SK-N-SH (cell line): ENCODE measurements around the gene UBE2U. TPM values are rescaled to one million over a fixed set of nuclear protein-coding genes. Genes with fewer than 3 reads are reported as not detected.

Source experiments
- CTCF ChIA-PET: fragments of 300-600, 350-600 bp; formaldehyde crosslinking; extraction: SDS; loops from one replicate; lab custom pipeline; 2021; lab: Yijun Ruan, JAX
- POLR2A ChIA-PET: fragments of 350-600 bp; sonication (Branson Sonifier 250); formaldehyde crosslinking; extraction: SDS; loops from one replicate; lab custom pipeline; 2020; ENCODE audit warnings: antibody characterized with exemption, inconsistent platforms; lab: Yijun Ruan, JAX
- DNase-seq: peaks from one replicate; pipeline ENCODE4 v3.0.0; 2012
- H2AFZ ChIP-seq: fragments of 200-600 bp; sonication (generic); 2 replicates; pipeline ENCODE4 v1.8.1; 2016; ENCODE audit warnings: antibody characterized with exemption, mild to moderate bottlenecking, low read depth
- H3F3A ChIP-seq: fragments of 200-600 bp; sonication (generic); replicated peaks from 2 replicates; pipeline ENCODE3; 2016; ENCODE audit warnings: antibody characterized with exemption, mild to moderate bottlenecking; ENCODE audit not compliant: insufficient read depth
- H3K27ac ChIP-seq, 2 experiments: fragments of 200-500 bp in 1 of 2; fragments of 200-600 bp in 1 of 2; sonication (Bioruptor generic) in 1 of 2; sonication (generic), shearing (Covaris generic) in 1 of 2; 2 replicates each; pipeline versions ENCODE4 v1.5.1 to v1.6.1; 2014 to 2016; ENCODE audit warnings: low read depth in 2 of 2, inconsistent platforms in 1 of 2, low read length in 1 of 2, mild to moderate bottlenecking in 1 of 2, mixed read lengths in 1 of 2
- H3K27me3 ChIP-seq: fragments of 200-600 bp; sonication (generic), shearing (Covaris generic); 2 replicates; pipeline ENCODE4 v1.6.1; 2016; ENCODE audit warnings: mixed run types; ENCODE audit not compliant: insufficient read depth
- H3K36me3 ChIP-seq, 2 experiments: fragments of 200-500 bp in 1 of 2; fragments of 200-600 bp in 1 of 2; sonication (Bioruptor generic) in 1 of 2; sonication (generic) in 1 of 2; replicated peaks in 1 of 2; 2 replicates each; pipeline versions ENCODE3 to v1.5.1; 2014 to 2016; ENCODE audit warnings: low read length in 1 of 2, mild to moderate bottlenecking in 1 of 2; ENCODE audit not compliant: insufficient read depth in 2 of 2, control insufficient read depth in 1 of 2
- H3K4me1 ChIP-seq, 2 experiments: fragments of 200-500 bp in 1 of 2; fragments of 200-600 bp in 1 of 2; sonication (Bioruptor generic) in 1 of 2; sonication (generic), shearing (Covaris generic) in 1 of 2; 2 replicates each; pipeline versions ENCODE4 v1.5.1 to v1.6.1; 2014 to 2016; ENCODE audit warnings: low read depth in 1 of 2, low read length in 1 of 2, mixed run types in 1 of 2; ENCODE audit not compliant: insufficient read depth in 2 of 2, control insufficient read depth in 1 of 2
- H3K4me2 ChIP-seq: fragments of 200-600 bp; sonication (generic), shearing (Covaris generic); 2 replicates; pipeline ENCODE4 v1.6.1; 2017; ENCODE audit warnings: mixed run types
- H3K4me3 ChIP-seq, 2 experiments: fragments of 200-500 bp in 1 of 2; fragments of 200-600 bp in 1 of 2; sonication (Bioruptor generic) in 1 of 2; sonication (generic), shearing (Covaris generic) in 1 of 2; 2 replicates each; pipeline versions ENCODE4 v1.5.1 to v1.8.1; 2014 to 2016; ENCODE audit warnings: low read depth in 2 of 2, inconsistent platforms in 1 of 2, low read length in 1 of 2, mild to moderate bottlenecking in 1 of 2, mixed read lengths in 1 of 2, moderate library complexity in 1 of 2
- H3K79me2 ChIP-seq: fragments of 200-600 bp; sonication (generic); 2 replicates; pipeline ENCODE4 v1.8.1; 2017; ENCODE audit warnings: mild to moderate bottlenecking; ENCODE audit not compliant: insufficient read depth
- H3K9ac ChIP-seq: fragments of 200-600 bp; sonication (generic); 2 replicates; pipeline ENCODE4 v1.6.1; 2017; ENCODE audit warnings: mixed run types
- H3K9me2 ChIP-seq: fragments of 200-600 bp; sonication (generic); 2 replicates; pipeline ENCODE4 v1.6.1; 2017; ENCODE audit warnings: mixed run types
- H3K9me3 ChIP-seq: fragments of 200-600 bp; sonication (generic); 2 replicates; pipeline ENCODE4 v1.6.1; 2017; ENCODE audit warnings: mixed run types, mild to moderate bottlenecking, moderate library complexity
- H4K20me1 ChIP-seq: fragments of 200-600 bp; sonication (generic); 2 replicates; pipeline ENCODE4 v1.6.1; 2017; ENCODE audit warnings: mild to moderate bottlenecking, mixed run types; ENCODE audit not compliant: insufficient read depth
- EZH2phosphoT487 ChIP-seq: fragments of 200-600 bp; sonication (generic); IDR thresholded peaks from 2 replicates; pipeline ENCODE4 v1.6.1; 2017; ENCODE audit warnings: low read depth, mixed run types, mild to moderate bottlenecking, antibody characterized with exemption, moderate library complexity, borderline replicate concordance
- FOSL2 ChIP-seq: IDR thresholded peaks from 2 replicates; pipeline ENCODE4 v1.4.0; 2012; ENCODE audit warnings: low read depth, mild to moderate bottlenecking, moderate library complexity, borderline replicate concordance
- FOXM1 ChIP-seq: IDR thresholded peaks from 2 replicates; pipeline ENCODE4 v1.4.0; 2012; ENCODE audit warnings: low read depth, mild to moderate bottlenecking
- GATA2 ChIP-seq: sonication (generic); formaldehyde crosslinking; IDR thresholded peaks from 2 replicates; pipeline ENCODE4 v1.5.0; 2020; ENCODE audit warnings: mild to moderate bottlenecking, missing genetic modification reagents
- JUND ChIP-seq: IDR thresholded peaks from 2 replicates; pipeline ENCODE4 v1.4.0; 2012
- MEF2A ChIP-seq: IDR thresholded peaks from 2 replicates; pipeline ENCODE4 v1.4.0; 2012; ENCODE audit warnings: low read depth, borderline replicate concordance
- MXI1 ChIP-seq: IDR thresholded peaks from 2 replicates; pipeline ENCODE4 v1.6.1; 2012; ENCODE audit warnings: mild to moderate bottlenecking, low read depth, low read length, improper control_type of control experiment
- NFIC ChIP-seq: IDR thresholded peaks from 2 replicates; pipeline ENCODE4 v1.4.0; 2012; ENCODE audit warnings: borderline replicate concordance
- NRF1 ChIP-seq: IDR thresholded peaks from 2 replicates; pipeline ENCODE4 v1.6.1; 2012; ENCODE audit warnings: low read depth, mild to moderate bottlenecking, low read length
- RAD21 ChIP-seq: IDR thresholded peaks from 2 replicates; pipeline ENCODE4 v1.6.1; 2012; ENCODE audit warnings: mild to moderate bottlenecking, low read length
- RXRA ChIP-seq: IDR thresholded peaks from 2 replicates; pipeline ENCODE4 v1.4.0; 2012; ENCODE audit warnings: low read depth, mild to moderate bottlenecking, borderline replicate concordance
- TEAD4 ChIP-seq: IDR thresholded peaks from 2 replicates; pipeline ENCODE4 v1.4.0; 2012; ENCODE audit warnings: mild to moderate bottlenecking, borderline replicate concordance; ENCODE audit not compliant: insufficient read depth
- WGBS: methylation state at CpG from one replicate; pipeline ENCODE4 v1.1.6; 2017; ENCODE audit warnings: low lambda C conversion rate; 5-methylcytosine and 5-hydroxymethylcytosine counted together
- polyA plus RNA-seq, 3 experiments: library from polyadenylated mRNA; depleted of rRNA; stranded (reverse); fragments of >200 nt; gene quantifications; 2 replicates each; pipeline ENCODE4 v1.2.3, GENCODE V29; 2012
- TF ChIP-seq, protein P1 (sequence below): fragments of 150-350 bp; IDR thresholded peaks from 2 replicates; pipeline ENCODE4 v1.6.1; 2016; ENCODE audit warnings: mild to moderate bottlenecking, low read depth, low read length
- TF ChIP-seq, protein P2 (sequence below): fragments of 150-350 bp; IDR thresholded peaks from 2 replicates; pipeline ENCODE4 v1.6.1; 2017; ENCODE audit warnings: antibody characterized with exemption, low read length, low read depth, borderline replicate concordance

UBE2U gene
- polyA plus RNA-seq, 1 of the 3 experiments (the other 2 are of a cell fraction), result not detected

DNA sequence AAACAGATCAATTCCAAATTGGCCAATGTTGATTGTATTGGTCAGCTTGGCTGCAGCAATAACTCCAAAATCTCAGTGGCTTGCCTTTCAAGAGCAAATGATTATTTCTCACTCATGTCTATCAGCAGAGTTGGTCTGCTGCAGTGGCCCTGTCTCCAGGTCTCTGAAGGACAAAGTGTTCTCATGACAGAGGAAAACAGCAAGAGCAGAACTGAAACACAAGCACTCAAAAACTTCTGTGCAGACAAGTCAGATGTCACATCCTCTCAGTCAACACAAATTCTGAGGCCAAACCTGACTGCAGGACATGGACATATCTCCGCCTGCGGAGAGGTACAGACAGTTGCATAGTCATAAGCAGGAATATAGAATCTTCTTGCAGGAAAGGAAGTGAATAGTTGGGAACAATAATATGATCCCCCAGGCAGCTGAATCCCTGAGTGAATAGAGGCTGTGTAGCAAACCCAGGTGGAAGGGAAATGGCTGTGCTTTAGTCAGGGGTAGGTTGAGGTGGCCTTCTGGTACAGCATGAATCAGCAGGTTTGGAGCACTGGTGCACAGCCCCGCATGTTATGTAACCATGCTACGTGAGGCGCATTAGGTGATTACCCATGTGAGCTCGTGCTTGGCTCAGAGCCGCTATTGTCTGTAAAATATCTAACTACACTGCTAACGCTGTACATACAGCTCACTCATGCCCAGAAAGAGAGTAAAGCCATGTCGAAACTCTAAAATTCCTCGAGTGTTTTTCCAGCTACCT is 17.1 kb upstream of the UBE2U start:
- TF ChIP-seq, protein P1, sequence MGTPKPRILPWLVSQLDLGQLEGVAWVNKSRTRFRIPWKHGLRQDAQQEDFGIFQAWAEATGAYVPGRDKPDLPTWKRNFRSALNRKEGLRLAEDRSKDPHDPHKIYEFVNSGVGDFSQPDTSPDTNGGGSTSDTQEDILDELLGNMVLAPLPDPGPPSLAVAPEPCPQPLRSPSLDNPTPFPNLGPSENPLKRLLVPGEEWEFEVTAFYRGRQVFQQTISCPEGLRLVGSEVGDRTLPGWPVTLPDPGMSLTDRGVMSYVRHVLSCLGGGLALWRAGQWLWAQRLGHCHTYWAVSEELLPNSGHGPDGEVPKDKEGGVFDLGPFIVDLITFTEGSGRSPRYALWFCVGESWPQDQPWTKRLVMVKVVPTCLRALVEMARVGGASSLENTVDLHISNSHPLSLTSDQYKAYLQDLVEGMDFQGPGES, result no peak
- TF ChIP-seq NFIC (no peak), RAD21 (no peak), TEAD4 (no peak), GATA2 (no peak), MXI1 (no peak)
- no peaks in the 10 kb centered on the region for H3K36me3 ChIP-seq
- H3K9ac ChIP-seq, result no peak overlapping the region
- no peak overlapping the region for H3K27ac ChIP-seq
- WGBS, result 92% methylated on average over 10 of the region's 10 CpGs
- no peak overlapping the region for H2AFZ ChIP-seq
- no peak overlapping the region for H3K4me3 ChIP-seq
- H3K4me1 ChIP-seq, result peaks cover 0 to 11% of the 10 kb centered on the region in 2 experiments; a peak in 3 of 4 replicates
- no peaks in the 10 kb centered on the region for H4K20me1 ChIP-seq
- H3K9me3 ChIP-seq, result no peaks in the 10 kb centered on the region
- H3K27me3 ChIP-seq, result no peaks in the 10 kb centered on the region
- POLR2A ChIA-PET, result no interaction called here
- H3F3A ChIP-seq, result no peaks in the 10 kb centered on the region
- CTCF ChIA-PET, result interaction anchor here (1.1 kb wide), 1 partner anchor 9 kb away, joined by 3 read pairs; no protein-coding TSS in a partner anchor
- H3K9me2 ChIP-seq, result peaks cover under 1% of the 10 kb centered on the region; the same call in 1 of the 2 replicates
- H3K79me2 ChIP-seq, result no peaks in the 10 kb centered on the region
- H3K4me2 ChIP-seq, result no peak overlapping the region
- DNase-seq, result no peak

DNA sequence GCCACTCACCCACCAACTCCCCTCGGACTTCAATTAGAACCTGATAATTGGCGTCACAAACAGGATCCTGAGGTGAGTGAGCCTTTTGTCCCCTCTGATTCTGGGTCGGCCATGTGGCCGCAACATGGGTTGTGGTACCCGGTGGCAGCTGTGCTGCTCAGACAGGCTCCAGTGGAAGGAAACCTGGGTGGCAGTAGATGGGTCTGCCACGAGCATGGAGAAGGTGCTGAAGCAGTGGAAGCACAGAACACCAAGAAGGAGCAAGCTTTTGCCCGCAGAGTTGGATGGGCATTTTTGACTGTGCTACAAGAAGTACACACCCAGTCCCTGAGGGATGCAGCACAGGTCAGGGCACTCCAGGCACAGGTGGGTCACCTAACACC is 16.5 kb upstream of the UBE2U start:
- Histone ChIP-seq H3K4me2 (no peak overlapping the region), H3K9me2 (no peaks in the 10 kb centered on the region), H3F3A (no peaks in the 10 kb centered on the region), H3K4me1 (peaks cover 0 to 10% of the 10 kb centered on the region in 2 experiments; a peak in 3 of 4 replicates), H3K36me3 (no peaks in the 10 kb centered on the region), H3K27me3 (no peaks in the 10 kb centered on the region), H3K9ac (no peak overlapping the region), H4K20me1 (no peaks in the 10 kb centered on the region), H3K27ac (no peak overlapping the region), H3K9me3 (no peaks in the 10 kb centered on the region), H2AFZ (no peak overlapping the region), H3K4me3 (no peak overlapping the region), H3K79me2 (no peaks in the 10 kb centered on the region)
- TF ChIP-seq, protein P2, sequence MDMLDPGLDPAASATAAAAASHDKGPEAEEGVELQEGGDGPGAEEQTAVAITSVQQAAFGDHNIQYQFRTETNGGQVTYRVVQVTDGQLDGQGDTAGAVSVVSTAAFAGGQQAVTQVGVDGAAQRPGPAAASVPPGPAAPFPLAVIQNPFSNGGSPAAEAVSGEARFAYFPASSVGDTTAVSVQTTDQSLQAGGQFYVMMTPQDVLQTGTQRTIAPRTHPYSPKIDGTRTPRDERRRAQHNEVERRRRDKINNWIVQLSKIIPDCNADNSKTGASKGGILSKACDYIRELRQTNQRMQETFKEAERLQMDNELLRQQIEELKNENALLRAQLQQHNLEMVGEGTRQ, result no peak
- TF ChIP-seq, protein P1, result no peak
- TF ChIP-seq EZH2phosphoT487, result no peak
- TF ChIP-seq MEF2A, result no peak
- TF ChIP-seq RXRA, result no peak
- no peak for TF ChIP-seq GATA2
- TF ChIP-seq FOSL2, result no peak
- TF ChIP-seq TEAD4, result no peak
- TF ChIP-seq NRF1, result no peak
- TF ChIP-seq JUND, result no peak
- no peak for TF ChIP-seq FOXM1
- DNase-seq, result no peak
- WGBS, result 89% methylated on average over 7 of the region's 7 CpGs
- ChIA-PET CTCF (interaction anchor here (1.1 kb wide), 1 partner anchor 9 kb away, joined by 3 read pairs; no protein-coding TSS in a partner anchor), POLR2A (no interaction called here)
